Measurements from ENCODE around the gene GATC.

DNA sequence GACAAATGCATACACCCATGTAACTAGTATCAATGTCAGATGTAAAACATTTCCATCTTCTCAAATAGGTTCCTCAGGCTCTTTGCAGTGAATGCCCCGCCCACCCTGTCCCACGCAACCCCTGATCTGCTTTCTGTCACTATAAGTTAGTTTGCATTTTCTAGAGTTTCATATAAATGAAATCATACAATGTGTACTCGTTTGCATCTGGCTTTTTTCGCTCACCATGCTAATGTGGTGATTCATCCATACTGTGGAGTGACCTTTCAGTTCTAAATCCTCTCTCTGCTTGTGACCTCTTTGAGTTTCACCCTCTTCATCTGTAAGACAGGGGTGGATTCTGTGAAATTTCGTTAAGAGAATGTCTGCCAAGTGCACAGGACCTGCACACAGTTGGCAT is 46.7 kb upstream of the GATC start:
- TF ChIP-seq, protein P1, sequence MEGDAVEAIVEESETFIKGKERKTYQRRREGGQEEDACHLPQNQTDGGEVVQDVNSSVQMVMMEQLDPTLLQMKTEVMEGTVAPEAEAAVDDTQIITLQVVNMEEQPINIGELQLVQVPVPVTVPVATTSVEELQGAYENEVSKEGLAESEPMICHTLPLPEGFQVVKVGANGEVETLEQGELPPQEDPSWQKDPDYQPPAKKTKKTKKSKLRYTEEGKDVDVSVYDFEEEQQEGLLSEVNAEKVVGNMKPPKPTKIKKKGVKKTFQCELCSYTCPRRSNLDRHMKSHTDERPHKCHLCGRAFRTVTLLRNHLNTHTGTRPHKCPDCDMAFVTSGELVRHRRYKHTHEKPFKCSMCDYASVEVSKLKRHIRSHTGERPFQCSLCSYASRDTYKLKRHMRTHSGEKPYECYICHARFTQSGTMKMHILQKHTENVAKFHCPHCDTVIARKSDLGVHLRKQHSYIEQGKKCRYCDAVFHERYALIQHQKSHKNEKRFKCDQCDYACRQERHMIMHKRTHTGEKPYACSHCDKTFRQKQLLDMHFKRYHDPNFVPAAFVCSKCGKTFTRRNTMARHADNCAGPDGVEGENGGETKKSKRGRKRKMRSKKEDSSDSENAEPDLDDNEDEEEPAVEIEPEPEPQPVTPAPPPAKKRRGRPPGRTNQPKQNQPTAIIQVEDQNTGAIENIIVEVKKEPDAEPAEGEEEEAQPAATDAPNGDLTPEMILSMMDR (conservative IDR thresholded peaks at IDR 0.05; ENCODE audit: low read length): no peak
- no peak for TF ChIP-seq EZH2phosphoT487 (IDR thresholded peaks at IDR 0.05; ENCODE audit: borderline replicate concordance, low read depth, low read length)

All from OCI-LY7 (cell line).